ENCODE results near the gene ROGDI. TPM values are rescaled to one million over a fixed set of nuclear protein-coding genes. Genes with fewer than 3 reads are reported as not detected.
A peak's percentile ranks its signal among the peaks of the same experiment; 100 is the strongest.

Gene ROGDI
- total RNA-seq, 2 experiments from 2014 or later = 9.4 to 11.0 TPM

DNA sequence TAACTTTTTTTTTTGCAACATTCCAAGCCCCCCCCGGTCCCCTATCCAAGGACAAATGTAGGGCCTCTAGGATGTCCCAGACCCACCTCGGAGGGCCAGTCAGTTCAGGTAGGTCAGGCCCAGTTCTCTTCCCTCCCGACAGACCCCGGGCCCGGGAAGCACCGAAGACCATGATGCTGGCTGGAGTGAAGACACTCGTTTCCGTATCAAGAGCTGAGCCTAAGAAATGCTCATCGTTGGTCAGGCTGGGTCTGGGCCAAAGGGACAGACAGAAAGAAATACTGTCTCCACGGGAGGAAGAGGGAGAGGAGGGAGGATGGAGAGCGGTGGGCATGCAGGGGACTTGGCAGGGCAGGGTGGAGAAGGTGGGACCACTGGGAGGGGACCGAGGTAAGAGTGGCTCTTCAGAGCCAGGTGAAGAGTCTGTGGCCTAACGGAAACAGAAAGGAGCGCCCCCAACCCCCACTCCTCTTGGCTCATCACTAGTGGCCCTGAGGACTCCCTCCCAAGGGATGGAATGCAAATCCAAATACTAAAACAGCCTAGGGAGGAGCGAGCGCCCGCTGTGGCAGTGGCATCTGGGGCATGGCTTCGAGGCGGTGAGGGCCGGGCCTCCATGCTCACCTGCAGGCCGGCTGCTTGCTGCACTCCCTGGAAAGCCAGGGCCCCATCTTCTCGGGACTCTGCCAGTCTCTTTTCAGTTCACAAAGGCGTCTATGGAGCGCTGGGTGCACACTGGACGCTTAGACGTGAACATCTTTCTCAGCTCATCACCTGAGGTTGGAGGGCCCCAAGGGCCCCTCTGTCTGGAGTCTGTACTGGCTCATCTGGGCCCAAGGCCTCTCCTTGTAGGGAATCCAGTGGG is 1.7 kb upstream of the ROGDI start:
- DNase-seq (no peak), ATAC-seq (ENCODE audit: poor library complexity) (no peak)
- intact Hi-C loops (cut with DNase I, micrococcal nuclease) = loop anchor here (2.0 to 10.0 kb wide), 3 partner anchors 43 to 189 kb away; partner anchors contain the start of genes ANKS3 (in 1 of the 2), DNAAF8 (in 1 of the 2), GLYR1 (in 1 of the 2) and UBALD1 (in 1 of the 2)
- no peak overlapping the region for H3K4me3 ChIP-seq (ENCODE audit: low read length)
- Mint-ChIP-seq H3K9me3 (no peaks in the 10 kb centered on the region), H3K27me3 (no peaks in the 10 kb centered on the region), H3K4me1 (ENCODE audit: low read depth) (peaks cover 22% of the 10 kb centered on the region), H3K36me3 (ENCODE audit: low read depth) (peaks cover 38% of the 10 kb centered on the region), H3K4me3 (peak overlapping the region; percentile 78), H3K27ac (peak overlapping the region; percentile 17)
- no peak for TF ChIP-seq CTCF (IDR thresholded peaks at IDR 0.05)
- no peak overlapping the region for H3K27ac ChIP-seq (ENCODE audit: low read depth in 1 of 2, low read length in 2 of 2)
- peaks cover 24% of the 10 kb centered on the region for H3K4me1 ChIP-seq (ENCODE audit: insufficient read depth, low read length)
- H3K36me3 ChIP-seq (ENCODE audit: insufficient read depth, low read length) = peaks cover 36% of the 10 kb centered on the region
- H3K27me3 ChIP-seq (ENCODE audit: control insufficient read depth in 1 of 2, insufficient read depth in 2 of 2, low read length in 2 of 2) = no peaks in the 10 kb centered on the region
- ChIA-PET POLR2A (interaction anchor here (2.9 to 3.0 kb wide), 2 partner anchors 38 to 69 kb away, joined by 16 to 38 read pairs; partner anchors contain the start of genes ANKS3, DNAAF8 and ZNF500), CTCF (interaction anchor here (1.6 kb wide), 1 partner anchor 35 kb away, joined by 5 read pairs; no protein-coding TSS in a partner anchor)
- no peaks in the 10 kb centered on the region for H3K9me3 ChIP-seq (ENCODE audit: control insufficient read depth in 1 of 2, insufficient read depth in 1 of 2, low read length in 2 of 2)

DNA sequence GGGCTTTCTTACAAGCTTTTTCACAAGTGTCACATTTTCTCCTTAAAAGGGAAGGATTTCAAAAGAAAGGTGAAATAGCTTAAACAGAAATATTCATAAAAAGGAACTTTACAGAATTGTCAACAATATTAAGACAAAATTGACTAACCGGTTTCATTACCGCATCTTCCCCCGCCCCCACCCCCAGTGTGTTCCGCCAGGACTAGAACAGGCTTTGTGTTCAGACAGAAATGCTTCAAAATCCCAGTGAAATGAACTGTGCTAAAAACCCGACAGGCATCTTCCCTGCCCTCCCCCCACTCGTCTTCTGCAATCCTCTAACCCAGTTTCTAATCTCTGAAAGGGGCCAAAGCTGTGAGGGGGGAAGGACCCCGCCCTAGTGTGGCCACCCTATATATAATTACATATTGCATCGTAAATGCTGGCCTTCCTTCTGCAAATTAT is 990 bp upstream of the ROGDI start:
- CTCF ChIA-PET = interaction anchor here (0.6 to 1.6 kb wide), 4 partner anchors 34 to 153 kb away, joined by 3 to 5 read pairs (median 3); partner anchors contain the start of genes ANKS3 and DNAAF8
- no peak for TF ChIP-seq CTCF (IDR thresholded peaks at IDR 0.05)

DNA sequence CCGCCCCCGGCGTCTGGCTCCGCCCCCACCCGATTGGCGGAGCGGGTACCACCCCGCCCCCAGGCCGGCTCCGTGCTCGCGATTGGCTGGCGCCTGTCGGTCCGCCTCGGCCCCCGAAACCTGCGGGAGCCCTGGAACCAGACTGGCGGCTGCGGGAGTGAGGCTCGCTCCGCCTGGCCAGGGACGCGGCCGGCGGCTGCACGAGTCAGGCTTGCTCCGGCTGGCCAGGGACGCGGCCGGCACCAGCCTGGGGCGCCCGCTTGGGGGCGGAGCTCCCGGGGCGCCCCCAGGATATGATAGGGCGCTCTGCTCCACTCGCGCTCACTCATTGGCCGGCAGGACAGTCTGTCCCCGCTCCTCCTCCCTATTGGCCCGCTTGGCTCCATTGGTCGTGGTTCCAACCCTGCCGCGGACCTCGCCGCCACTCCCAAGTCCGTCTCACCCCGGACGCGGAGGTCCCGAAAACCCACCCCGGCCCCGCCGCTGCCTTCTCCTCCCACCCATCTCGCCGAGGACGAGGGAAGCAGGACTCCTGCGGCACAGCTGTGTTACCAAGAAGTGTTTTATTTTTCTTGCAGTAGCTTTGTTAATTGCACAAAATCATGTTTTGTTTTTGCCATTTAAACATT is 340 bp upstream of the ROGDI start:
- DNase-seq (peak; percentile 76 to 93 (median 88)), ATAC-seq (ENCODE audit: poor library complexity) (peak; percentile 83)
- peaks cover 22% of the 10 kb centered on the region for H3K4me1 Mint-ChIP-seq (ENCODE audit: low read depth)
- peaks cover 31% of the 10 kb centered on the region for H3K36me3 Mint-ChIP-seq (ENCODE audit: low read depth)
- H3K27me3 Mint-ChIP-seq = no peaks in the 10 kb centered on the region
- peak overlapping the region; percentile 92 for H3K4me3 Mint-ChIP-seq
- ChIA-PET POLR2A (interaction anchor here (0.5 to 3.0 kb wide), 14 partner anchors 8 to 1013 kb away, joined by 3 to 38 read pairs (median 4); partner anchors contain the start of genes ANKS3, DNAAF8, GLYR1 and MGRN1), CTCF (interaction anchor here (0.6 to 1.6 kb wide), 4 partner anchors 34 to 153 kb away, joined by 3 to 5 read pairs (median 3); partner anchors contain the start of genes ANKS3 and DNAAF8)
- no peaks in the 10 kb centered on the region for H3K9me3 ChIP-seq (ENCODE audit: control insufficient read depth in 1 of 2, insufficient read depth in 1 of 2, low read length in 2 of 2)
- H3K36me3 ChIP-seq (ENCODE audit: insufficient read depth, low read length) = peaks cover 36% of the 10 kb centered on the region
- no peaks in the 10 kb centered on the region for H3K27me3 ChIP-seq (ENCODE audit: control insufficient read depth in 1 of 2, insufficient read depth in 2 of 2, low read length in 2 of 2)
- peak overlapping the region; percentile 61 for H3K4me3 ChIP-seq (ENCODE audit: low read length)
- TF ChIP-seq CTCF (IDR thresholded peaks at IDR 0.05) = no peak
- intact Hi-C loops (cut with DNase I, micrococcal nuclease) = loop anchor here (1.0 to 10.0 kb wide), 4 partner anchors 34 to 188 kb away; partner anchors contain the start of genes ANKS3 (in 2 of the 2), DNAAF8 (in 2 of the 2) and UBALD1 (in 1 of the 2)
- peaks cover 24% of the 10 kb centered on the region for H3K4me1 ChIP-seq (ENCODE audit: insufficient read depth, low read length)
- H3K27ac ChIP-seq (ENCODE audit: low read depth in 1 of 2, low read length in 2 of 2) = peak overlapping the region in 1 of 2 donors; percentile 56
- H3K27ac Mint-ChIP-seq = peak overlapping the region; percentile 96
- no peaks in the 10 kb centered on the region for H3K9me3 Mint-ChIP-seq

More for the DNA sequence above, 990 bp upstream of the ROGDI start:
- no peak for DNase-seq
- POLR2A ChIA-PET = interaction anchor here (1.0 to 3.0 kb wide), 10 partner anchors 10 to 231 kb away, joined by 3 to 38 read pairs (median 7); partner anchors contain the start of genes ANKS3, DNAAF8, GLYR1 and MGRN1
- Histone ChIP-seq H3K9me3 (ENCODE audit: control insufficient read depth in 1 of 2, insufficient read depth in 1 of 2, low read length in 2 of 2) (no peaks in the 10 kb centered on the region), H3K4me1 (ENCODE audit: insufficient read depth, low read length) (peaks cover 24% of the 10 kb centered on the region), H3K36me3 (ENCODE audit: insufficient read depth, low read length) (peaks cover 38% of the 10 kb centered on the region), H3K27me3 (ENCODE audit: control insufficient read depth in 1 of 2, insufficient read depth in 2 of 2, low read length in 2 of 2) (no peaks in the 10 kb centered on the region), H3K4me3 (ENCODE audit: low read length) (peak overlapping the region; percentile 61), H3K27ac (ENCODE audit: low read depth in 1 of 2, low read length in 2 of 2) (no peak overlapping the region)
- Mint-ChIP-seq H3K36me3 (ENCODE audit: low read depth) (peaks cover 33% of the 10 kb centered on the region), H3K27ac (peak overlapping the region; percentile 96), H3K9me3 (no peaks in the 10 kb centered on the region), H3K4me1 (ENCODE audit: low read depth) (peaks cover 22% of the 10 kb centered on the region), H3K4me3 (peak overlapping the region; percentile 92), H3K27me3 (no peaks in the 10 kb centered on the region)
- ATAC-seq (ENCODE audit: poor library complexity) = no peak
- intact Hi-C loops (cut with DNase I, micrococcal nuclease) = loop anchor here in 1 of 2 experiments (2.0 to 10.0 kb wide), 2 partner anchors 69 to 189 kb away; partner anchors contain the start of genes ANKS3, DNAAF8 and UBALD1
